ENCODE results near the gene URB2.

- TF ChIP-seq CTCF (IDR thresholded peaks at IDR 0.05) (no peak), POLR2A (IDR thresholded peaks at IDR 0.05) (no peak)
Observed at GRCh38 chr1:229648406-229648805, 22.4 kb downstream of the URB2 start.
